Hepatocyte (in vitro differentiated cells): ENCODE results near the gene CSPG4. TPM values are rescaled to one million over a fixed set of nuclear protein-coding genes. Genes with fewer than 3 reads are reported as not detected.
"Not testable (repeated sequence)": the region's sequence is repeated elsewhere in the genome, so short reads cannot be mapped to it uniquely, and the experiment has no call there.

Experiments used
- DNase-seq: peaks from one replicate; pipeline ENCODE4 v3.0.0-alpha.2; 2016; ENCODE audit warnings: low spot score
- H2AFZ ChIP-seq: fragments of 200-600 bp; sonication (generic); 2 replicates; pipeline ENCODE4 v1.6.0; 2016; ENCODE audit warnings: antibody characterized with exemption, mild to moderate bottlenecking
- H3K27ac ChIP-seq: fragments of 200-600 bp; sonication (generic); 2 replicates; pipeline ENCODE4 v1.5.1; 2016; ENCODE audit warnings: mild to moderate bottlenecking
- H3K27me3 ChIP-seq: fragments of 200-600 bp; sonication (generic); 2 replicates; pipeline ENCODE4 v1.6.1; 2016
- H3K36me3 ChIP-seq: fragments of 200-600 bp; sonication (generic); replicated peaks from 2 replicates; pipeline ENCODE4 v1.5.1; 2016; ENCODE audit warnings: low read depth; ENCODE audit not compliant: insufficient read depth
- H3K4me1 ChIP-seq: fragments of 200-600 bp; sonication (generic); 2 replicates; pipeline ENCODE4 v1.5.1; 2016; ENCODE audit warnings: mild to moderate bottlenecking, moderate library complexity; ENCODE audit not compliant: insufficient read depth
- H3K4me2 ChIP-seq: fragments of 200-600 bp; sonication (generic); 2 replicates; pipeline ENCODE4 v1.6.0; 2016
- H3K4me3 ChIP-seq: fragments of 200-600 bp; sonication (generic); 2 replicates; pipeline ENCODE4 v1.5.1; 2016; ENCODE audit warnings: mild to moderate bottlenecking
- H3K79me2 ChIP-seq: fragments of 200-600 bp; sonication (generic); 2 replicates; pipeline ENCODE4 v1.6.0; 2017; ENCODE audit warnings: mild to moderate bottlenecking
- H3K9me2 ChIP-seq: fragments of 200-600 bp; sonication (generic); replicated peaks from 2 replicates; pipeline ENCODE4 v1.6.0; 2017; ENCODE audit warnings: mild to moderate bottlenecking; ENCODE audit not compliant: insufficient read depth
- H3K9me3 ChIP-seq: fragments of 200-600 bp; sonication (generic); 2 replicates; pipeline ENCODE4 v1.5.1; 2016; ENCODE audit warnings: low read depth, mild to moderate bottlenecking
- H4K20me1 ChIP-seq: fragments of 200-600 bp; sonication (generic); 2 replicates; pipeline ENCODE4 v1.6.0; 2016; ENCODE audit warnings: mild to moderate bottlenecking; ENCODE audit not compliant: insufficient read depth, poor library complexity, severe bottlenecking
- CTCF ChIP-seq: fragments of 200-600 bp; sonication (generic); IDR thresholded peaks from 2 replicates; pipeline ENCODE4 v1.5.1; 2016; ENCODE audit warnings: antibody characterized with exemption, mild to moderate bottlenecking; ENCODE audit not compliant: poor library complexity
- EZH2 ChIP-seq: fragments of 200-600 bp; sonication (generic); IDR thresholded peaks from 2 replicates; pipeline ENCODE4 v1.6.1; 2016; ENCODE audit warnings: antibody characterized with exemption, mild to moderate bottlenecking, borderline replicate concordance
- EZH2phosphoT487 ChIP-seq: fragments of 200-600 bp; sonication (generic); IDR thresholded peaks from one replicate; pipeline ENCODE4 v1.6.1; 2018; ENCODE audit warnings: antibody characterized with exemption, mild to moderate bottlenecking, low read depth, moderate library complexity; ENCODE audit not compliant: unreplicated experiment, severe bottlenecking
- WGBS: methylation state at CpG from one replicate; pipeline ENCODE4 v1.1.6; 2016; ENCODE audit warnings: low lambda C conversion rate; ENCODE audit errors: missing lambda C conversion rate; 5-methylcytosine and 5-hydroxymethylcytosine counted together
- polyA plus RNA-seq: library from polyadenylated mRNA; unstranded; fragments of >200 nt; fragmentation: Nextera tagmentation; extraction: Ambion mirVana; gene quantifications from 2 replicates; pipeline ENCODE4 v1.2.1, GENCODE V29; 2016
- total RNA-seq: library from RNA; depleted of rRNA; stranded (reverse); fragments of >200 nt; gene quantifications from 2 replicates; pipeline ENCODE4 v1.2.3, GENCODE V29; 2014

CSPG4 gene
- total and polyA plus RNA-seq, 2 experiments from 2014 or later = 6.4 to 7.8 TPM

- TF ChIP-seq EZH2 (no peak), EZH2phosphoT487 (no peak), CTCF (no peak)
- no peak overlapping the region for H3K27ac ChIP-seq
- DNase-seq = no peak
- 89% methylated on average over 10 of the region's 10 CpGs for WGBS
- H3K79me2 ChIP-seq = no peaks in the 10 kb centered on the region
- no peaks in the 10 kb centered on the region for H3K36me3 ChIP-seq
- H3K27me3 ChIP-seq = no peaks in the 10 kb centered on the region
- H3K4me3 ChIP-seq = no peak overlapping the region
- H3K9me2 ChIP-seq = no peaks in the 10 kb centered on the region
- no peak overlapping the region for H2AFZ ChIP-seq
- no peak overlapping the region for H3K4me2 ChIP-seq
- no peaks in the 10 kb centered on the region for H4K20me1 ChIP-seq
- peaks cover 4% of the 10 kb centered on the region for H3K4me1 ChIP-seq
- H3K9me3 ChIP-seq = no peaks in the 10 kb centered on the region
These were observed 28.0 kb downstream of the CSPG4 start for GRCh38 chr15:75684648-75685047.

DNA sequence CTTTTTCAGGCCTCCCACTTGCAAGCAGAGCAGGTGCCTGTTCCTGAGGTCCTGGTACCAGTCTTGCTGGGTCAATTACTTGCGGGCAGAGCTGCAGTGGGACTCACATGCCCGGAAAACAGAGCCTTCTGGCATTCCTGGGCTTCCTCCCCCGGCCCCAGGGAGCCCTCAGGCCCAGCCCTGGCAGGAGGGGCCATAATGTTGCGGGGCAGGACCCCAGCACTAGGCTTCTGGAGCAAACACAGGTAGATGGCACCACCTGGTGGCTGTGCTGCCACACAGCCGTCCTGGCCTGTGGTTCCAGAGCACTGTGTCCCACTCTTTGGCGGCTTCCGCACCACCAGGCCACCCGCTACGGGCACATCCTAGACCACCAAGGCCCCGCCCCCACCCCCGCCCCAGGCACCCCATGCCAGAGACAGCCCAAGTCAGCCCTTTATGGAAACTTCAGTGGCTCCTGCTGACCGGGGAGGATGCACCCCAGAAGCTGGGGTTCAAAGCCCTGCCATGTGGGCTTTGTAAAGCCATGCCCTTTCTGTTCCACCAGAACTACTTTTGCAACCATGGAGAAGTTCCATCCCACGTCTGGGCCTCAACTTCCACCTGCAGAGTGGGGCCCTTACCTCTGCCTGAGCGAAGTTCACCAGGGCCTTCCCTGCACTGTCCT, 28.9 kb downstream of the CSPG4 start:
- peak; percentile 88 for TF ChIP-seq CTCF
- H3K4me3 ChIP-seq = not testable (repeated sequence)
- DNase-seq = peak; percentile 81

DNA sequence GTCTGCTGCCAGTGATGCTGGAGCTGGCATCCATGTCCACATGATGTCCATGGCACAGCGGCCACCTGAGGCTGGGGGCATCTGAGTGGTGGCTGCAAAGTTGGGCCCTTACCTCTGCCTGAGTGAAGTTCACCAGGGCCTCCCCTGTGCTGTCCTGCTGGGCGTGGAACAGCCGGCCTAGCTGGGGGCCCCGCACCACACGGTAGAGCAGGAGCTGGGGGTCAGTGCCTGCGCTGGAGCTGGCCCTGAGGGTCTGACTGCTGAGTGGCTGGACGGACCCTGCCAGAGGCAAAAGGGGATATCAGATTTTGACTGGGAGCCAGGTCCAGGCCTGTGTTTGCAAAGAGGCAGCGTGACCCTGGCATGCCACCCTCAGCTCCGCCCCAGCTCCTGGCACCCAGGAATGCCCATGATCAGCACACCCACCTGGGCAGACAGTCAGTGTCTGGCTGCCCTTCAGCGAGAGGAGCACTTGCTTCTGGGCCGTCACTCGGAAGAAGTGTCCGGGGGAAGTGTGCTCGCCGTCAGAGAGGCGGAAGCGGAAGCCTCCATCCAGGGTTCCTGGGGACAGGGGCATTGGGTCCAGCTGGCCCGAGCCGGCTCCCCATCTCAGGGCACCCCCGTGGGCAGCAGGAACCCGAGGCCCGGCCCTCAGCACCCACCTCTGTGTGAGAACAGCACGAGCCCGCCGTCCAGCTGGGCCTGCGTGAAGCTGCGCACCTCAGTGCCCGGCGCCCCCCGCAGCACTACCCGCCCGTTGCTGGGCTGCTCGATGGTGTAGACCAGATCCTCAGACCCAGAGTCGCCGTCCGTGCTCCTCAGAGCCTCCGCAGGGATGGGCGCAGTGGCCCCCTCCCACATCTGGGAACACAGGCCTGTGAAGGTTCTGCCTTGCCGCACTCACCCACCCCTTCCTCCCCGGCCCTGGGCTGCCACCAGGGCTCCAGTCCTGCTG, 30.2 kb downstream of the CSPG4 start:
- no peak overlapping the region for H3K4me3 ChIP-seq
- H3K79me2 ChIP-seq = no peaks in the 10 kb centered on the region
- H3K4me1 ChIP-seq = peaks cover 9% of the 10 kb centered on the region
- 92% methylated on average over 38 of the region's 40 CpGs for WGBS
- TF ChIP-seq EZH2 (no peak), EZH2phosphoT487 (no peak), CTCF (no peak)
- H3K4me2 ChIP-seq = no peak overlapping the region
- no peaks in the 10 kb centered on the region for H3K9me3 ChIP-seq
- no peak overlapping the region for H3K27ac ChIP-seq
- no peaks in the 10 kb centered on the region for H3K27me3 ChIP-seq
- no peaks in the 10 kb centered on the region for H3K36me3 ChIP-seq
- DNase-seq = no peak
- no peak overlapping the region for H2AFZ ChIP-seq
- no peaks in the 10 kb centered on the region for H4K20me1 ChIP-seq
- H3K9me2 ChIP-seq = no peaks in the 10 kb centered on the region

More for the DNA sequence above, 28.9 kb downstream of the CSPG4 start:
- H3K4me2 ChIP-seq = peak overlapping the region; percentile 63
- not testable (repeated sequence) for H3K9me3 ChIP-seq, H3K27ac ChIP-seq, H3K4me1 ChIP-seq, H3K9me2 ChIP-seq, H4K20me1 ChIP-seq, H3K36me3 ChIP-seq, H3K79me2 ChIP-seq, H3K27me3 ChIP-seq, H2AFZ ChIP-seq
- WGBS = 42% methylated on average over 8 of the region's 14 CpGs
